Spleen (tissue), 7 donors: ENCODE data around the gene KCNAB2.

Source experiments
- POLR2A ChIP-seq, 3 donors: fragments of 450-650 bp; IDR thresholded peaks; one replicate each; pipeline ENCODE4 v1.5.1; 2017; ENCODE audit warnings: antibody characterized with exemption in 3 of 3, mild to moderate bottlenecking in 1 of 3
- POLR2AphosphoS5 ChIP-seq, 3 donors: sonication (generic); formaldehyde crosslinking; IDR thresholded peaks; one replicate each; pipeline ENCODE4 v1.5.1; 2017; ENCODE audit warnings: antibody characterized with exemption in 3 of 3
- TF ChIP-seq, protein P1 (sequence below), 11 experiments: fragments of 200-600 bp in 7 of 11; fragments of 450-650 bp in 4 of 11; sonication (generic) in 4 of 11; IDR thresholded peaks in 8 of 11; conservative IDR thresholded peaks in 3 of 11; 1 replicate in 7 of 11; 2 replicates in 4 of 11; pipeline versions ENCODE4 v1.4.0 to v1.8.0; 2016 to 2021; ENCODE audit warnings: antibody characterized with exemption in 11 of 11, inconsistent platforms in 4 of 11, mild to moderate bottlenecking in 1 of 11
- donor health status: DM: no; HTN: no; CAD: no; lungs with moderate emphysema.
- donor health status: DM: no; HTN: no; CAD: no.
- donor health status: DM: no; HTN: no; CAD: no.

DNA sequence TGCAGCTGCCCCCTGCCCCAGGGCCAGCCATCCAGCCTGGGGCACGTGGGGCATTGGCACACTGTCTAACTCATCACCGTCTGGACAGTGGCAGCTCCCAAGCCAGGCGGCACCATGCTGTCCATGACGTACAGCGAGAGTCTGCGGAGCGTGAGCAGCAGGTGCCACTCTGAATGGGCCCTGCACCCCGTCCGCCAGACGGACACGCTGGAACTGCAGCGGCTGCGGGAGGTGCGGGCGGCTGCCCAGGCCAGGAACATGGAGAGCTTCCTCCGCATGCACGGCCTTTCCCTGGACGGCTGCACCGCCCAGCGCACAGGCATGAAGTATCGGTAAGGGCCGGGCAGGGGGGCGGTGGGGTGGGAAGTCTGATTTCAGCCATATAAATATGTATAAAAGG, 5.7 kb downstream of the KCNAB2 start:
- TF ChIP-seq, protein P1, sequence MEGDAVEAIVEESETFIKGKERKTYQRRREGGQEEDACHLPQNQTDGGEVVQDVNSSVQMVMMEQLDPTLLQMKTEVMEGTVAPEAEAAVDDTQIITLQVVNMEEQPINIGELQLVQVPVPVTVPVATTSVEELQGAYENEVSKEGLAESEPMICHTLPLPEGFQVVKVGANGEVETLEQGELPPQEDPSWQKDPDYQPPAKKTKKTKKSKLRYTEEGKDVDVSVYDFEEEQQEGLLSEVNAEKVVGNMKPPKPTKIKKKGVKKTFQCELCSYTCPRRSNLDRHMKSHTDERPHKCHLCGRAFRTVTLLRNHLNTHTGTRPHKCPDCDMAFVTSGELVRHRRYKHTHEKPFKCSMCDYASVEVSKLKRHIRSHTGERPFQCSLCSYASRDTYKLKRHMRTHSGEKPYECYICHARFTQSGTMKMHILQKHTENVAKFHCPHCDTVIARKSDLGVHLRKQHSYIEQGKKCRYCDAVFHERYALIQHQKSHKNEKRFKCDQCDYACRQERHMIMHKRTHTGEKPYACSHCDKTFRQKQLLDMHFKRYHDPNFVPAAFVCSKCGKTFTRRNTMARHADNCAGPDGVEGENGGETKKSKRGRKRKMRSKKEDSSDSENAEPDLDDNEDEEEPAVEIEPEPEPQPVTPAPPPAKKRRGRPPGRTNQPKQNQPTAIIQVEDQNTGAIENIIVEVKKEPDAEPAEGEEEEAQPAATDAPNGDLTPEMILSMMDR (IDR thresholded peaks at IDR 0.05 in 8 of 11, conservative IDR thresholded peaks at IDR 0.05 in 3 of 11): no peak
- TF ChIP-seq POLR2A (IDR thresholded peaks at IDR 0.05) (no peak), POLR2AphosphoS5 (IDR thresholded peaks at IDR 0.05) (peak in 1 of 3 donors; percentile 21)
